Epithelial cell of proximal tubule (primary cell): ENCODE results near the gene EMB. TPM values are rescaled to one million over a fixed set of nuclear protein-coding genes. Genes with fewer than 3 reads are reported as not detected.
"Not testable (repeated sequence)": the region's sequence is repeated elsewhere in the genome, so short reads cannot be mapped to it uniquely, and the experiment has no call there.

Experiments used
- DNase-seq: peaks from one replicate; pipeline ENCODE4 v3.0.0-alpha.2; 2011; ENCODE audit warnings: low read depth
- H3K4me3 ChIP-seq: 2 replicates; pipeline ENCODE4 v1.5.1; 2011; ENCODE audit warnings: low read depth, mild to moderate bottlenecking, low read length
- total RNA-seq: library from RNA; depleted of rRNA; stranded (reverse); fragments of >200 nt; gene quantifications from 2 replicates; pipeline ENCODE4 v1.2.3, GENCODE V29; 2015
- TF ChIP-seq, protein P1 (sequence below): conservative IDR thresholded peaks from 2 replicates; pipeline ENCODE4 v1.5.1; 2012; ENCODE audit warnings: low read depth, mild to moderate bottlenecking, low read length

The EMB gene, protein sequence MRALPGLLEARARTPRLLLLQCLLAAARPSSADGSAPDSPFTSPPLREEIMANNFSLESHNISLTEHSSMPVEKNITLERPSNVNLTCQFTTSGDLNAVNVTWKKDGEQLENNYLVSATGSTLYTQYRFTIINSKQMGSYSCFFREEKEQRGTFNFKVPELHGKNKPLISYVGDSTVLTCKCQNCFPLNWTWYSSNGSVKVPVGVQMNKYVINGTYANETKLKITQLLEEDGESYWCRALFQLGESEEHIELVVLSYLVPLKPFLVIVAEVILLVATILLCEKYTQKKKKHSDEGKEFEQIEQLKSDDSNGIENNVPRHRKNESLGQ
- 4.3 and 4.9 TPM in 2 replicates for total RNA-seq

DNA sequence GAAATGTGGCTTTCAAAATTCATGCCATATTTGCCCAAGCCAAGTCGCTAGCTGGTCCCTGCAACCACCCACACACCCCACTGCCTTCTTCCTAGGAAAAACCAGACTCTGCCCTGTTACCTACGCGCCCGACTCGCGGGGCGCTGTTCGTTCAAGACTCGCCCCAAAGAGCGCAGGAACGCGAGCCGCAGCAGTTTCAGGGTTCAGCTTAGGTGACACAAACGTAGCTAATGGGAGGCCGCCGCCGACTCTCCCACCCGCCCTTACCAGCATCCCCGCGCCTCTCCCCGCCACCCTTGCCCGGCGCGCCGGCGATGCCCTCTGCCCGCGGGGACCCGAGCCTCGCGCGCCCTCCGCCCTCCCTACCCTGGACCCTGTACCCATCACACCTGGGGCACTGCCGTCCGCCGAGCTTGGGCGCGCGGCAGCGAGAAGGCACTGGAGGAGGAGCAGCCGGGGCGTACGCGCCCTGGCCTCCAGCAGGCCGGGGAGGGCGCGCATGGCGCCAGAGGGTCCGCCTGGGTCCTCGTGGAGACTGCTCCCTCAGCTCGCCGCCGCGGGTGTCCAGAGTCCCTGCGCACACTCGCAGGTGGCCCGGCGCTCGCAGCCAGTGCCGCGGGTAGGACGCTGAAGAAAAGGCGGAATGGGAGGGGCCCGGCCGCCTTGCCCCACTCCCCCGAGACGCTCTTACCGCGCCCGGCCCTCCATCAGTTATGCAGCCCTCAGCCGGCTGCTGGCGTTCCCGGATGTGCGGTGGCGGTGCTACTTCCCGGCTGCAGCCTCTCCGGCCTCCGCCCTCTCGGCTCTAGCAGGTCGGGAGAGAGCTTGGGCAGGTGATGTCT, at the start of gene EMB:
Gene EMB (minus strand): TSS at position 638 of the 842 bp plus-strand sequence. CDS start 137 bp downstream, at position 501.
- H3K4me3 ChIP-seq = peak within 1 kb of the TSS; percentile 35
- TF ChIP-seq, protein P1, sequence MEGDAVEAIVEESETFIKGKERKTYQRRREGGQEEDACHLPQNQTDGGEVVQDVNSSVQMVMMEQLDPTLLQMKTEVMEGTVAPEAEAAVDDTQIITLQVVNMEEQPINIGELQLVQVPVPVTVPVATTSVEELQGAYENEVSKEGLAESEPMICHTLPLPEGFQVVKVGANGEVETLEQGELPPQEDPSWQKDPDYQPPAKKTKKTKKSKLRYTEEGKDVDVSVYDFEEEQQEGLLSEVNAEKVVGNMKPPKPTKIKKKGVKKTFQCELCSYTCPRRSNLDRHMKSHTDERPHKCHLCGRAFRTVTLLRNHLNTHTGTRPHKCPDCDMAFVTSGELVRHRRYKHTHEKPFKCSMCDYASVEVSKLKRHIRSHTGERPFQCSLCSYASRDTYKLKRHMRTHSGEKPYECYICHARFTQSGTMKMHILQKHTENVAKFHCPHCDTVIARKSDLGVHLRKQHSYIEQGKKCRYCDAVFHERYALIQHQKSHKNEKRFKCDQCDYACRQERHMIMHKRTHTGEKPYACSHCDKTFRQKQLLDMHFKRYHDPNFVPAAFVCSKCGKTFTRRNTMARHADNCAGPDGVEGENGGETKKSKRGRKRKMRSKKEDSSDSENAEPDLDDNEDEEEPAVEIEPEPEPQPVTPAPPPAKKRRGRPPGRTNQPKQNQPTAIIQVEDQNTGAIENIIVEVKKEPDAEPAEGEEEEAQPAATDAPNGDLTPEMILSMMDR = no peak
- no peak for DNase-seq

DNA sequence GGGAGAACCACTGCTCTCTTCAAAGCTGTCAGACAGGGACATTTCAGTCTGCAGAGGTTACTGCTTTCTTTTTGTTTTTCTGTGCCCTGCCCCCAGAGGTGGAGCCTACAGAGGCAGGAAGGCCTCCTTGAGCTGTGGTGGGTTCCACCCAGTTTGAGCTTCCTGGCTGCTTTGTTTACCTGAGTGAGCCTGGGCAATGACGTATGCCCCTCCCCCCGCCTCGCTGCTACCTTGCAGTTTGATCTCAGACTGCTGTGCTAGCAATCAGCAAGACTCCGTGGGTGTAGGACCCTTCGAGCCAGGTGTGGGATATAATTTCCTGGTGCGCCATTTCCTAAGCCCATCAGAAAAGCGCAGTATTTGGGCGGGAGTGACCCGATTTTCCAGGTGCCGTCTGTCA, 48.4 kb upstream of the EMB start:
- DNase-seq, H3K4me3 ChIP-seq: not testable (repeated sequence)

DNA sequence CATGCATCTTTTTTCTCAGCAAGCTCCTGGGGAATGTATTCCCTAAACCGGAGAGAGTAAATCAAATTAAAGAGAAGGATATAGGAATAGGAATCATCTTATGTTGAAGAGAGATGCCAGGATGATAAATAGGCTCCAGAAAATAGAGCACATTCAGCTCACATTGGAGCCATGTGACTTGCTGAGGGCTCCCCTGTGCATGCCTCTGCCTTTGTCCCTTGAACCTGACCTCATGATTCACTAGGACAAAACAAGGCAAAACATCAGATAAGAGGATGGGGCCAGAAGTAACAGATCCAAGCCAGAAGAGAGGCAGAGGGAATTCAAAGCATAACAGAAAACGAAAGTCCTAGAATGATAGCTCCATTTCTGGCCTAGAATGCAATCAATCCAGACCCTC, 37.7 kb upstream of the EMB start:
- H3K4me3 ChIP-seq, DNase-seq: not testable (repeated sequence)

DNA sequence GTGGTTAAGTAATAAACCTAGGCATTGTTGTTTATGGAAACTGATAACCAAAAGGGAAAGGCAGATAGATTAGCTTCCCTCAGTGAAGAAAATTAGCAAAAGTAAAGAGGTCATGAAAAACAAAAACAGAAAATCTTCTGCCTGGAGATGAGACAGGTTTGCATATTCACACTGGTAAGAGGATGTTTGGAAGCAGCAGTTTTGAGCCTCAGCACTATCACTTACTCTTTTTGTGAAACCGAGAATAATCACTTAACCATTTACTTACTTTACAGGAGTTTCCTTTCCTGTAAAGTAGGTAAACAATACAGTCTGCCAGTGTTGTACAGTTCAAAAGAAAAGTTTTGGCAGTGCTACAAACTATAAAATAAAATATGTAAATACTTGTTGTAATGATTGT, 35.5 kb upstream of the EMB start:
- TF ChIP-seq, protein P1 = no peak
- no peak for DNase-seq

DNA sequence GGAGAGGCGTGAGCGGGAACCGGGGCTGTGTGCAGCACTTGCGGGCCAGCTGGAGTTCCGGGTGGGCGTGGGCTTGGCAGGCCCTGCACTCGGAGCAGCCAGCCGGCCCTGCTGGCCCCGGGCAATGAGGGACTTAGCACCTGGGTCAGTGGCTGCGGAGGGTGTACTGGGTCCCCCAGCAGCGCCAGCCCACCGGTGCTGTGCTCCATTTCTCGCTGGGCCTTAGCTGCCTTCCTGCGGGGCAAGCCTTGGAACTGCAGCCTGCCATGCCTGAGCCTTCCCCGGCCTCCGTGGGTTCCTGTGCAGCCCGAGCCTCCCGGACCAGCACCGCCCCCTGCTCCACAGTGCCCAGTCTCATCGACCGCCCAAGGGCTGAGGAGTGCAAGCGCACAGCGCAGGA, 23.9 kb upstream of the EMB start:
- not testable (repeated sequence) for H3K4me3 ChIP-seq, DNase-seq

More for the DNA sequence above, 35.5 kb upstream of the EMB start:
- H3K4me3 ChIP-seq = no peak overlapping the region

DNA sequence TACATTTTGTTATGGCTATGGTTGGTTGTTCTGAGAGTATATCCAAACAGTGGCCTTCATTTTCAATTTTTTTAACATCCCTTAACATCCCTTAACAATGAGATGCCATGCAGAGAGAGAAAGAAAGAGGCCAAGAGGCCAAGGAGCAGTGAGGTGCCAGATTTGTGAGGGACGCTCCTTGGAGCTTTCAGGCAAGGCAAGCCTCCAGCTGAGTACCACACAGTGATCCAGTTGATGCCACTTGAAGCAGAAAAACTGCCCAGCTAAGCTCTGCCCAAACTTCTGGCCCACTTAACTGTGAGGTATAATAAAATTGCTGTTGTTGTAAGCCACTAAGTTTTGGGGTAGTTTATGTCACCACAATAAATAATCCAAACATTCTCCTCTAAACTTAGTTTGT, 22.6 kb upstream of the EMB start:
- H3K4me3 ChIP-seq = no peak overlapping the region
- TF ChIP-seq, protein P1 = no peak
- no peak for DNase-seq

DNA sequence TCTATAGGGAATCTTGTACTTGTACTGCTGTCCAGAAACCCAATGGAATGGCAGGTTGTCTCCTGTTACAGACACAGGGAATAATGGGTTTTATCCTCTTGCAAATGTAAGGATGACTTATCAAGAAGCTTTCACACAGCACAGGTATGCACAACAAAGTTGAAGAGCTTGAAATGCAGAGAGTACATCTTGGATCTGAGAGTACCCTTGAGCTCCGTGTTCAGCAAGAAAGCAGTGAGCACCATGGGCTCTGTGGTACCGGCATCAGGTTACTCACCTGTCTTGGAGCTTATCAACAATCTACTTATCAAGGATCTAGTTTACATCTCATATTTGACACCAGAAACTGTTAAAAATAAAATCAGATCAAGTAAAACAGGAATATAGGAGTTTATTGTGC, 22.0 kb upstream of the EMB start:
- TF ChIP-seq, protein P1 = no peak

DNA sequence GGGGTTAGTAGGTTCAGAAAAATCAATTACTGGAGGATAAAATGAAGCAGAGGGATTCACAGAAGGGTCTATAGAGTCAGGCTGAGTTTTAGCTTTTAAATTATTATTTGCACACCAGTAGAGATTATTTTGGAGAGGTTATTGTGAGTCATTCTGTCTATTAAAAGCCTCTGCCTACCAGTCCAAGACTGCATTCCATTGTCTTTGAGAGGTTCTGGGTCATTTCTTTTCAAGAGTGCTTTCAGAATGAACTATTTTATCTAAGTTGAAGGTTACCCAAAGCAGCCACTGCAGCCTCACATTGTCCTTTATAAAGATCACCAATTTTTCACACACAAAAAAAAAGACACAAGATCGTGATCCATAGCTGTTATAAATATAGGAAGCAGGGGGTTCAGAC, 21.5 kb upstream of the EMB start:
- DNase-seq, H3K4me3 ChIP-seq: not testable (repeated sequence)

More for the DNA sequence above, 22.0 kb upstream of the EMB start:
- DNase-seq = no peak
- H3K4me3 ChIP-seq = no peak overlapping the region

DNA sequence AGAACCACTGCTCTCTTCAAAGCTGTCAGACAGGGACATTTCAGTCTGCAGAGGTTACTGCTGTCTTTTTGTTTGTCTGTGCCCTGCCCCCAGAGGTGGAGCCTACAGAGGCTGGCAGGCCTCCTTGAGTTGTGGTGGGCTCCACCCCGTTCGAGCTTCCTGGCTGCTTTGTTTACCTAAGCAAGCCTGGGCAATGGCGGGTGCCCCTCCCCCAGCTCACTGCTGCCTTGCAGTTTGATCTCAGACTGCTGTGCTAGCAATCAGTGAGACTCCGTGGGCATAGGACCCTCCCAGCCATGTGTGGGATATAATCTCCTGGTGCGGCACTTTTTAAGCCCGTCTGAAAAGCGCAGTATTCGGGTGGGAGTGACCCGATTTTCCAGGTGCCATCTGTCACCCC, 17.3 kb upstream of the EMB start:
- DNase-seq, H3K4me3 ChIP-seq: not testable (repeated sequence)

DNA sequence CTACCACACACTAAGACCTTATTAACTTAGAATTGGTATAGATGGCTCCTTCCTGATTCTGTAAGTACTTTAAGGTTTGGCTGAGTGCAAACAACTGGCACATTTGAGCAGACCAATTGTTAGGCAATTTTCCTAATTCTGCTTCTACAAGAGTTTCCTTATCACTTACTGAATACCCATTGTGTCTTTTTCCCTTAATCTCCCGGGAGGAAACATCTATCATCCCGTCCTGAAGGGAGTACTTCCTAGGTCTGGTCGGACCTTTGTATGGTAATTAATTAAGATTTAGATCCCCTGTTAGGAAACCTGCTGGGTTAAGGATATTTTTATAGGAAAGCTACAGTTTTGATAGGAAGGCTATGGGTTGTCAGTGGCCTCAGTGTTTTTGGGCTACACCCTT, 8.2 kb upstream of the EMB start:
- not testable (repeated sequence) for DNase-seq, H3K4me3 ChIP-seq
